Liver (tissue), 3 donors: Measurements from ENCODE around the gene L3MBTL3.

ENCODE experiments used
- CTCF ChIP-seq: fragments of 150-350 bp; IDR thresholded peaks from 2 replicates; pipeline ENCODE4 v1.5.1; 2017; ENCODE audit warnings: improper control_type of control experiment, low read depth, low read length; ENCODE audit not compliant: missing input control
- FOXA2 ChIP-seq: IDR thresholded peaks from 2 replicates; pipeline ENCODE4 v1.6.1; 2016; ENCODE audit warnings: antibody characterized with exemption
- MAX ChIP-seq: IDR thresholded peaks from 2 replicates; pipeline ENCODE4 v1.6.1; 2016; ENCODE audit warnings: antibody characterized with exemption
- SP1 ChIP-seq: IDR thresholded peaks from 2 replicates; pipeline ENCODE4 v1.6.1; 2018; ENCODE audit warnings: antibody characterized with exemption, mild to moderate bottlenecking
- TAF1 ChIP-seq: conservative IDR thresholded peaks from 2 replicates; pipeline ENCODE4 v1.6.1; 2016; ENCODE audit warnings: antibody characterized with exemption, mild to moderate bottlenecking
- ZBTB33 ChIP-seq: IDR thresholded peaks from 2 replicates; pipeline ENCODE4 v1.6.1; 2016; ENCODE audit warnings: antibody characterized with exemption
- donor health status: healthy.
- donor health status: healthy.

- TF ChIP-seq TAF1: no peak
- TF ChIP-seq ZBTB33: no peak
- no peak for TF ChIP-seq SP1
- no peak for TF ChIP-seq CTCF
- no peak for TF ChIP-seq FOXA2
- TF ChIP-seq MAX: no peak
Measured at GRCh38 chr6:130176378-130176777, 158.0 kb downstream of the L3MBTL3 start.
